ENCODE data around the gene GOLGB1. TPM values are rescaled to one million over a fixed set of nuclear protein-coding genes. Genes with fewer than 3 reads are reported as not detected.
"Not testable (repeated sequence)": the region's sequence is repeated elsewhere in the genome, so short reads cannot be mapped to it uniquely, and the experiment has no call there.

Gene GOLGB1
- total RNA-seq = 56.5 TPM
- long read RNA-seq, full-length matches to known transcripts = 7 of 87 reads
- long read RNA-seq, partial matches to known transcripts = 49 of 87 reads
- long read RNA-seq, other reads (novel, unspliced or antisense) = 31 of 87 reads

- DNase-seq (ENCODE audit: low spot score) = peak; percentile 95
Observed at GRCh38 chr3:121749276-121750086, at the start of gene GOLGB1. TSS of gene GOLGB1 (minus strand) at chr3:121749741. CDS start at chr3:121730971, 18,770 bp downstream.

GRCh38 chr3:121796970-121797369 is 47.4 kb upstream of the GOLGB1 start:
- no peak for DNase-seq (ENCODE audit: low spot score)

- DNase-seq (ENCODE audit: low spot score) = no peak
Observed at GRCh38 chr3:121794264-121794983, 44.9 kb upstream of the GOLGB1 start.

- DNase-seq (ENCODE audit: low spot score) = no peak
Observed at GRCh38 chr3:121793078-121793477, 43.5 kb upstream of the GOLGB1 start.

- DNase-seq (ENCODE audit: low spot score) = no peak
Observed at GRCh38 chr3:121786485-121786884, 36.9 kb upstream of the GOLGB1 start.

- DNase-seq (ENCODE audit: low spot score) = not testable (repeated sequence)
Observed at GRCh38 chr3:121782784-121783183, 33.2 kb upstream of the GOLGB1 start.

- DNase-seq (ENCODE audit: low spot score) = no peak
Observed at GRCh38 chr3:121781611-121782010, 32.1 kb upstream of the GOLGB1 start.

- DNase-seq (ENCODE audit: low spot score) = not testable (repeated sequence)
Observed at GRCh38 chr3:121775095-121775494, 25.6 kb upstream of the GOLGB1 start.

GRCh38 chr3:121769246-121769645 is 19.7 kb upstream of the GOLGB1 start:
- no peak for DNase-seq (ENCODE audit: low spot score)

GRCh38 chr3:121768452-121768851 is 18.9 kb upstream of the GOLGB1 start:
- DNase-seq (ENCODE audit: low spot score) = no peak

GRCh38 chr3:121759541-121760202 is 10.1 kb upstream of the GOLGB1 start:
- no peak for DNase-seq (ENCODE audit: low spot score)

GRCh38 chr3:121758727-121759450 is 9.3 kb upstream of the GOLGB1 start:
- no peak for DNase-seq (ENCODE audit: low spot score)

GRCh38 chr3:121757812-121758545 is 8.4 kb upstream of the GOLGB1 start:
- DNase-seq (ENCODE audit: low spot score) = no peak

- DNase-seq (ENCODE audit: low spot score) = no peak
Observed at GRCh38 chr3:121757087-121757811, 7.7 kb upstream of the GOLGB1 start.

- DNase-seq (ENCODE audit: low spot score) = no peak
Observed at GRCh38 chr3:121752772-121753171, 3.2 kb upstream of the GOLGB1 start.

GRCh38 chr3:121752261-121752660 is 2.7 kb upstream of the GOLGB1 start:
- DNase-seq (ENCODE audit: low spot score) = no peak

- no peak for DNase-seq (ENCODE audit: low spot score)
Observed at GRCh38 chr3:121750087-121750415, 510 bp upstream of the GOLGB1 start.

- DNase-seq (ENCODE audit: low spot score) = no peak
Observed at GRCh38 chr3:121748680-121749275, 763 bp downstream of the GOLGB1 start.

GRCh38 chr3:121747976-121748375 is 1.6 kb downstream of the GOLGB1 start:
- DNase-seq (ENCODE audit: low spot score) = no peak
